ENCODE data around the gene PRAMEF20.
"Not testable (repeated sequence)": the region's sequence is repeated elsewhere in the genome, so short reads cannot be mapped to it uniquely, and the experiment has no call there.

DNA sequence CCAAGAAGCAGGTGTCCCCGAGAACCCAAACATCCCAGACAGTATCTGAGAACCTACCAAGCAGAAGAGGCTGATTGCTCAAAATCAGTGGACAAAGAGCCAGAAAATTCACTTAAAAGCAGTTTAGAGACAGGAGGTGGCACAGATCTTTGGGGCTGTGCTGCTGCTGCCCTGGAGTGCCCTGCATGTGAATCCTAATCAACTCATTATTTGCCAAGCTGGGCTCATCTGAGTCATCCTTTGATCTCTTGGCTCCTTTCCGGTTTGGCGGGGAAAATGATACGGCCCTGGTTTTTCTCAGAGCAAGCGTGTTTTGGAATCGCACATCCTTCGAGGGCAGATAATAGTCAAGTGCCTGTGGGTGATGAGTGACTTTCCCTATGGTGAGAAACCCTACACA is 47.9 kb upstream of the PRAMEF20 start:
- not testable (repeated sequence) for TF ChIP-seq ZNF354C (tag by site-specific recombination; IDR thresholded peaks at IDR 0.05; ENCODE audit: borderline replicate concordance, low read depth); ZNF530 (tag by site-specific recombination; IDR thresholded peaks at IDR 0.05; ENCODE audit: low read depth); ZNF248 (tag by site-specific recombination; IDR thresholded peaks at IDR 0.05); ZNF558 (tag by site-specific recombination; IDR thresholded peaks at IDR 0.05); KLF8 (tag by site-specific recombination; IDR thresholded peaks at IDR 0.05); ZNF610 (tag by site-specific recombination; IDR thresholded peaks at IDR 0.05; ENCODE audit: borderline replicate concordance); MZF1 (tag by site-specific recombination; IDR thresholded peaks at IDR 0.05; ENCODE audit: borderline replicate concordance); ZBTB8A (tag by site-specific recombination; IDR thresholded peaks at IDR 0.05); MEIS1 (CRISPR knock-in tag; IDR thresholded peaks at IDR 0.05; ENCODE audit: borderline replicate concordance); ZNF214 (tag by site-specific recombination; IDR thresholded peaks at IDR 0.05; ENCODE audit: borderline replicate concordance)
- TF ChIP-seq, protein P1, sequence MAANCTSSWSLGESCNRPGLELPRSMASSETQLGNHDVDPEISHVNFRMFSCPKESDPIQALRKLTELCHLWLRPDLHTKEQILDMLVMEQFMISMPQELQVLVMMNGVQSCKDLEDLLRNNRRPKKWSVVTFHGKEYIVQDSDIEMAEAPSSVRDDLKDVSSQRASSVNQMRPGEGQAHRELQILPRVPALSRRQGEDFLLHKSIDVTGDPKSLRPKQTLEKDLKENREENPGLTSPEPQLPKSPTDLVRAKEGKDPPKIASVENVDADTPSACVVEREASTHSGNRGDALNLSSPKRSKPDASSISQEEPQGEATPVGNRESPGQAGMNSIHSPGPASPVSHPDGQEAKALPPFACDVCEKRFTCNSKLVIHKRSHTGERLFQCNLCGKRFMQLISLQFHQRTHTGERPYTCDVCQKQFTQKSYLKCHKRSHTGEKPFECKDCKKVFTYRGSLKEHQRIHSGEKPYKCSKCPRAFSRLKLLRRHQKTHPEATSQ (tag by site-specific recombination; IDR thresholded peaks at IDR 0.05): not testable (repeated sequence)
- TF ChIP-seq, protein P2, sequence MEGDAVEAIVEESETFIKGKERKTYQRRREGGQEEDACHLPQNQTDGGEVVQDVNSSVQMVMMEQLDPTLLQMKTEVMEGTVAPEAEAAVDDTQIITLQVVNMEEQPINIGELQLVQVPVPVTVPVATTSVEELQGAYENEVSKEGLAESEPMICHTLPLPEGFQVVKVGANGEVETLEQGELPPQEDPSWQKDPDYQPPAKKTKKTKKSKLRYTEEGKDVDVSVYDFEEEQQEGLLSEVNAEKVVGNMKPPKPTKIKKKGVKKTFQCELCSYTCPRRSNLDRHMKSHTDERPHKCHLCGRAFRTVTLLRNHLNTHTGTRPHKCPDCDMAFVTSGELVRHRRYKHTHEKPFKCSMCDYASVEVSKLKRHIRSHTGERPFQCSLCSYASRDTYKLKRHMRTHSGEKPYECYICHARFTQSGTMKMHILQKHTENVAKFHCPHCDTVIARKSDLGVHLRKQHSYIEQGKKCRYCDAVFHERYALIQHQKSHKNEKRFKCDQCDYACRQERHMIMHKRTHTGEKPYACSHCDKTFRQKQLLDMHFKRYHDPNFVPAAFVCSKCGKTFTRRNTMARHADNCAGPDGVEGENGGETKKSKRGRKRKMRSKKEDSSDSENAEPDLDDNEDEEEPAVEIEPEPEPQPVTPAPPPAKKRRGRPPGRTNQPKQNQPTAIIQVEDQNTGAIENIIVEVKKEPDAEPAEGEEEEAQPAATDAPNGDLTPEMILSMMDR (tag by site-specific recombination; IDR thresholded peaks at IDR 0.05): not testable (repeated sequence)
- TF ChIP-seq, protein P3, sequence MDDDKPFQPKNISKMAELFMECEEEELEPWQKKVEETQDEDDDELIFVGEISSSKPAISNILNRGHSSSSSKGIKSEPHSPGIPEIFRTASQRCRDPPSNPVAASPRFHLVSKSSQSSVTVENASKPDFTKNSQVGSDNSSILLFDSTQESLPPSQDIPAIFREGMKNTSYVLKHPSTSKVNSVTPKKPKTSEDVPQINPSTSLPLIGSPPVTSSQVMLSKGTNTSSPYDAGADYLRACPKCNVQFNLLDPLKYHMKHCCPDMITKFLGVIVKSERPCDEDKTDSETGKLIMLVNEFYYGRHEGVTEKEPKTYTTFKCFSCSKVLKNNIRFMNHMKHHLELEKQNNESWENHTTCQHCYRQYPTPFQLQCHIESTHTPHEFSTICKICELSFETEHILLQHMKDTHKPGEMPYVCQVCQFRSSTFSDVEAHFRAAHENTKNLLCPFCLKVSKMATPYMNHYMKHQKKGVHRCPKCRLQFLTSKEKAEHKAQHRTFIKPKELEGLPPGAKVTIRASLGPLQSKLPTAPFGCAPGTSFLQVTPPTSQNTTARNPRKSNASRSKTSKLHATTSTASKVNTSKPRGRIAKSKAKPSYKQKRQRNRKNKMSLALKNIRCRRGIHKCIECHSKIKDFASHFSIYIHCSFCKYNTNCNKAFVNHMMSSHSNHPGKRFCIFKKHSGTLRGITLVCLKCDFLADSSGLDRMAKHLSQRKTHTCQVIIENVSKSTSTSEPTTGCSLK (tag by site-specific recombination; IDR thresholded peaks at IDR 0.05): not testable (repeated sequence)
- TF ChIP-seq, protein P4, sequence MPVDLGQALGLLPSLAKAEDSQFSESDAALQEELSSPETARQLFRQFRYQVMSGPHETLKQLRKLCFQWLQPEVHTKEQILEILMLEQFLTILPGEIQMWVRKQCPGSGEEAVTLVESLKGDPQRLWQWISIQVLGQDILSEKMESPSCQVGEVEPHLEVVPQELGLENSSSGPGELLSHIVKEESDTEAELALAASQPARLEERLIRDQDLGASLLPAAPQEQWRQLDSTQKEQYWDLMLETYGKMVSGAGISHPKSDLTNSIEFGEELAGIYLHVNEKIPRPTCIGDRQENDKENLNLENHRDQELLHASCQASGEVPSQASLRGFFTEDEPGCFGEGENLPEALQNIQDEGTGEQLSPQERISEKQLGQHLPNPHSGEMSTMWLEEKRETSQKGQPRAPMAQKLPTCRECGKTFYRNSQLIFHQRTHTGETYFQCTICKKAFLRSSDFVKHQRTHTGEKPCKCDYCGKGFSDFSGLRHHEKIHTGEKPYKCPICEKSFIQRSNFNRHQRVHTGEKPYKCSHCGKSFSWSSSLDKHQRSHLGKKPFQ (tag by site-specific recombination; IDR thresholded peaks at IDR 0.05): not testable (repeated sequence)

Data from HEK293 (cell line).